ENCODE data around the gene RNF214. TPM values are rescaled to one million over a fixed set of nuclear protein-coding genes. Genes with fewer than 3 reads are reported as not detected.

Gene RNF214
- total and polyA plus RNA-seq, 7 donors: 6.2 to 23.8 (median 11.1) TPM

DNA sequence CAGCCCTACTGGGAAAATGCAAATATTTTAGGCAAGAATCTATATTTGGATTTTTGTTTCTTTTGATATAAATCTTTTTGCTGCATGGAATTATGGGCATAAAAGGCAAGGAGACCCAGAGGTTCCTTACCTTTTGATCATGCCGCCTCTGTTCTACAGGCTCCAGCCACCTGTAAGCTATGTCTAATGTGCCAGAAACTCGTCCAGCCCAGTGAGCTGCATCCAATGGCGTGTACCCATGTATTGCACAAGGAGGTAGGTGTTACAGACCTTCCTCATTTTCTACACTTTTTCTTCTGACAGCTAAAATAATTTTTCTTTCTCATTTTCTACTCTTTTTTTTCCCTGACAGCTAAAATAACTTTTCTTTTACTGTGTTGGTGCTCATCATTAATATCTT lies 50.5 kb downstream of the RNF214 start:
- H3K36me3 ChIP-seq: peaks cover 8 to 85% (median 32%) of the 10 kb centered on the region in 4 donors

GRCh38 chr11:117284053-117284452 lies 51.6 kb downstream of the RNF214 start:
- Histone ChIP-seq H3K27me3 (no peaks in the 10 kb centered on the region), H3K9me3 (no peaks in the 10 kb centered on the region), H3K36me3 (peaks cover 8 to 96% (median 38%) of the 10 kb centered on the region in 4 donors), H3K27ac (no peak overlapping the region), H3K4me1 (peaks cover 0 to 11% (median 0%) of the 10 kb centered on the region in 4 donors), H3K4me3 (no peak overlapping the region)
- intact Hi-C loops (cut with DNase I): no loop called here
- 95 to 97% methylated on average over 2 of the region's 2 CpGs for WGBS, 2 donors
- TF ChIP-seq POLR2AphosphoS5 (IDR thresholded peaks at IDR 0.05): no peak
- no peak for TF ChIP-seq POLR2A (IDR thresholded peaks at IDR 0.05)
- TF ChIP-seq, protein P1, sequence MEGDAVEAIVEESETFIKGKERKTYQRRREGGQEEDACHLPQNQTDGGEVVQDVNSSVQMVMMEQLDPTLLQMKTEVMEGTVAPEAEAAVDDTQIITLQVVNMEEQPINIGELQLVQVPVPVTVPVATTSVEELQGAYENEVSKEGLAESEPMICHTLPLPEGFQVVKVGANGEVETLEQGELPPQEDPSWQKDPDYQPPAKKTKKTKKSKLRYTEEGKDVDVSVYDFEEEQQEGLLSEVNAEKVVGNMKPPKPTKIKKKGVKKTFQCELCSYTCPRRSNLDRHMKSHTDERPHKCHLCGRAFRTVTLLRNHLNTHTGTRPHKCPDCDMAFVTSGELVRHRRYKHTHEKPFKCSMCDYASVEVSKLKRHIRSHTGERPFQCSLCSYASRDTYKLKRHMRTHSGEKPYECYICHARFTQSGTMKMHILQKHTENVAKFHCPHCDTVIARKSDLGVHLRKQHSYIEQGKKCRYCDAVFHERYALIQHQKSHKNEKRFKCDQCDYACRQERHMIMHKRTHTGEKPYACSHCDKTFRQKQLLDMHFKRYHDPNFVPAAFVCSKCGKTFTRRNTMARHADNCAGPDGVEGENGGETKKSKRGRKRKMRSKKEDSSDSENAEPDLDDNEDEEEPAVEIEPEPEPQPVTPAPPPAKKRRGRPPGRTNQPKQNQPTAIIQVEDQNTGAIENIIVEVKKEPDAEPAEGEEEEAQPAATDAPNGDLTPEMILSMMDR (IDR thresholded peaks at IDR 0.05): no peak
- TF ChIP-seq EP300 (IDR thresholded peaks at IDR 0.05): no peak
- no peak for DNase-seq

More for the DNA sequence above, 50.5 kb downstream of the RNF214 start:
- DNase-seq: peak; percentile 5
- peaks cover 0 to 11% (median 0%) of the 10 kb centered on the region in 4 donors for H3K4me1 ChIP-seq
- no peaks in the 10 kb centered on the region for H3K27me3 ChIP-seq
- WGBS, 2 donors: 93 to 95% methylated on average over 3 of the region's 3 CpGs
- intact Hi-C loops (cut with DNase I): no loop called here
- no peaks in the 10 kb centered on the region for H3K9me3 ChIP-seq
- TF ChIP-seq EP300 (IDR thresholded peaks at IDR 0.05): no peak
- TF ChIP-seq, protein P1 (IDR thresholded peaks at IDR 0.05): no peak
- no peak for TF ChIP-seq POLR2A (IDR thresholded peaks at IDR 0.05)
- TF ChIP-seq POLR2AphosphoS5 (IDR thresholded peaks at IDR 0.05): no peak
- no peak overlapping the region for H3K27ac ChIP-seq
- H3K4me3 ChIP-seq: no peak overlapping the region

DNA sequence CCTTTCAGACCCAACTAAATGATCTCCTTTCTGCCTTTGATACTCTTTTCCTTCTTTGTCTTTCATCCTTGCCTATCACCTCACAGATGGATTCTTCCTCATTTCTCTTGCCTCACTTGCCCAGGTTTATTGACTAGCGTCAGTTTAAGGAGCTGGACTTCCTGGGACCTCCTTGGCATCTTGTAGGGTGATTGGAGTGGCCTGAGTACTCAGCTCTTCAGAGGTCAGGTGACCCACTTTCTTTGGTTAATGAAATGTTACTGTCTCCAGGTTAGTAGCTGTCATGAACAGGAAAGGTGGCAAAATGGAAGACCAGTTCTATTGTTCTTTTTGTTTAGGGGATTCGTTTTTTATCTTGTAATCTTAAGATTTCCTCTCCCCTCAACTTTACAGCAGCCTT lies 54.1 kb downstream of the RNF214 start:
- intact Hi-C loops (cut with DNase I): no loop called here
- Histone ChIP-seq H3K27ac (no peak overlapping the region), H3K27me3 (no peaks in the 10 kb centered on the region), H3K4me1 (peaks cover 0 to 2% (median 0%) of the 10 kb centered on the region in 4 donors), H3K4me3 (no peak overlapping the region), H3K9me3 (no peaks in the 10 kb centered on the region), H3K36me3 (peaks cover 8 to 99% (median 45%) of the 10 kb centered on the region in 4 donors)
- 81% methylated on average over 2 of the region's 2 CpGs for WGBS, 2 donors
- no peak for TF ChIP-seq EP300 (IDR thresholded peaks at IDR 0.05)
- TF ChIP-seq POLR2A (IDR thresholded peaks at IDR 0.05): no peak
- no peak for TF ChIP-seq POLR2AphosphoS5 (IDR thresholded peaks at IDR 0.05)
- TF ChIP-seq, protein P1 (IDR thresholded peaks at IDR 0.05): no peak
- DNase-seq: no peak

DNA sequence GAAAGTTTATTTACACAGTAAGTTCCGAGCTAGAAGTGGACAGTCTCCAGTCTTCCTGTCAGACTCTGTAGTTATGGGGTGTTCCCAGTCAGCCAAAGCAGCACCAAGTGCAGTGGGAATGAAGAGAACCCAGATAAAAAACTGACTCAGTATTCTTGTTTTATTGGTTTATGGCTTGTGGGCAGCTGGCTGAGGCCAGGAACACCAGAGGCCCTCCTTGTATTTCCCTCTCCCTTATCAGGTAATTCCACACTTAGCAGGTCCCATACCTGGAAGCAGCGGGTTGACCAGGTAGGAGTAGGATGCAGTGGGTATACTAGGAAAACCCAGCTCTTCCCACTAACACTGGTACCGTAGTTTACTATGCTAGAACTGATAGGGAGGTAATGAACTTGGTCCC lies 55.2 kb downstream of the RNF214 start:
- DNase-seq: no peak
- Histone ChIP-seq H3K4me3 (no peak overlapping the region), H3K36me3 (peaks cover 8 to 97% (median 38%) of the 10 kb centered on the region in 4 donors)

More for the DNA sequence above, 55.2 kb downstream of the RNF214 start:
- no peak overlapping the region for H3K27ac ChIP-seq
- intact Hi-C loops (cut with DNase I): no loop called here
- TF ChIP-seq, protein P1 (IDR thresholded peaks at IDR 0.05): no peak
- TF ChIP-seq POLR2A (IDR thresholded peaks at IDR 0.05) (no peak), POLR2AphosphoS5 (IDR thresholded peaks at IDR 0.05) (no peak)
- 43 to 72% methylated on average over 3 of the region's 3 CpGs for WGBS, 2 donors
- H3K9me3 ChIP-seq: no peaks in the 10 kb centered on the region
- H3K4me1 ChIP-seq: no peaks in the 10 kb centered on the region
- no peaks in the 10 kb centered on the region for H3K27me3 ChIP-seq
